DMS79 treated with DMSO at 0.1 percent for 48 hours (cell line): ENCODE data around the gene NEUROD6.

Experiments used
- DNase-seq: peaks from one replicate; lab custom pipeline; 2025; lab: John Stamatoyannopoulos, UW

The NEUROD6 gene

GRCh38 chr7:31340603-31341002 lies at the start of gene NEUROD6:
NEUROD6 (minus strand) TSS chr7:31340726; CDS start chr7:31339268, 1,458 bp downstream.
- no peak for DNase-seq

- no peak for DNase-seq
Observed at GRCh38 chr7:31384466-31384865, 43.9 kb upstream of the NEUROD6 start.

DNA sequence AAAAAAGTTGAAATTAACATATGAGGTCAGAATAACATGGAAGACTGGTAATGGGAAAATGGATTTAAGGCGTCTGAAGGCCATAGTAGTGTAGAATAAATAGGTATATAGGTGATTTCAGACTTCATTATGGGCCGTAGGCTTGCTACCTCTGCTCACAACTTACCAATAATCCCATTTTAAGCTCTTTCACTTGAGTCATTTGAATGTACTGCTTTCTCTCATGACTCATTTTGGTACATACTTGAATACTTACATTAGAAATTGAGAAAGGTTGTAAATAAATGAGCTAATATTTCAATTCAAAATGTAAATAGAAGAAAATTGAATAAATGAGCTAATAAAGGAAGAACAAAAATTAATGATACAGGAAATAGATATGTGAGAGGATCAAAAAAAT lies 42.2 kb upstream of the NEUROD6 start:
- DNase-seq = no peak

- no peak for DNase-seq
Observed at GRCh38 chr7:31373337-31374289, 33.1 kb upstream of the NEUROD6 start.

- DNase-seq = no peak
Observed at GRCh38 chr7:31372231-31372959, 31.9 kb upstream of the NEUROD6 start.

DNA sequence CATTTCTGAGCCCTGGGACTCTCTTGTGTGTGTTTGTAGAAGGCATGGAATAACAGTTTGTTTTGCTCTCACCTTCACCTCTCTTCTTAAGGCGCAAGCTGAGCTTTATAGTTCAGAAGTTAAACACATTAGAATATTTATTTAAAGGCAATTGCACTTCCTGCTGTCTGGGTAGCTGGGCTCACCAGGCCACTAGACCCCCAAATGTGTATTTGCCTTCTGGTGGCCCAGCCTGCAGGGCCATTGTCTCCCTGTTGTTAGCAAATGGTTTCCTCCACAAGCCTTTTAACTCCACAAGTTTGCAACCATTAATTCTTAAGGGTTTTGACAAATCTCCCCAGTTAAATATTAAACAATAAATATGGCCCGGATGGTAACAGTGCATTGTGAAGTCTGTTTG lies 31.1 kb upstream of the NEUROD6 start:
- no peak for DNase-seq

- no peak for DNase-seq
Observed at GRCh38 chr7:31370609-31371008, 30.1 kb upstream of the NEUROD6 start.

DNA sequence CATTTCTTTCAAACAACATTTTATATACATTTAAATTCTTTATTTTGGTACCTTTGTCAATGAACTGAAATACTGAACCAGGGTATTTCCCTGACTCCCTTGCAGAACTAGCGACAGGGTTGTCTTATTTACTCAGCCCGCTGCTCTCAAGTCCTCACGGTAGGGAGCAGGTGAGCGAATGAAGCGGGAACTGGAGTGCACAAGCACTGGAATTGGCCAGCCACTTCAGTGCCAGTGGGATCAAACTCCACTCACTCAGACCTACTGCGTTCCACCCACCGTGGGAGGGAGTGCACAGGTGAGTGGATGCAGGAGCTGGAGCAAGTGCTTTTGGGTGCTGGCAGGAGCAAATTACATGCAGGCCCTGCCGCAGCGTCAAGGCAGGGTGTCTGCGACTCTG lies 28.1 kb upstream of the NEUROD6 start:
- DNase-seq = no peak

DNA sequence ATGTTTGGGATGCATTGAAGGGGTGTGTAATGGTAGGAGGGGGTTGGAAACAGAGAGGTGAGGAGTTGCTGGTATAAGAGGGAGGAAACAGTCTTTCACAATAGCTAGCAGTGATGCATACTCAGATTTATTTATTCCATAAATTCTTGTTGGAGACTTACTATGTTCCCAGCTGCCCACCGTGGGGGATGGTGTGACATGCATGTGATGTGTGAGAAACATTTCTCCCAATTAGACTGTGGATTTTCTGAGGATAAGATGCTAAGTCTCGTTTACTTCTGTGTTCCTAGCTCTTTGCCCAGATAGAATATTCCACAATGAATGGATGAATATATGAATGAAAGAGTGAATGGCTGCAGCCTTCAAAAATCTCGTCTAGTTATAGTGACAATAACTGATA lies 23.0 kb upstream of the NEUROD6 start:
- no peak for DNase-seq

DNA sequence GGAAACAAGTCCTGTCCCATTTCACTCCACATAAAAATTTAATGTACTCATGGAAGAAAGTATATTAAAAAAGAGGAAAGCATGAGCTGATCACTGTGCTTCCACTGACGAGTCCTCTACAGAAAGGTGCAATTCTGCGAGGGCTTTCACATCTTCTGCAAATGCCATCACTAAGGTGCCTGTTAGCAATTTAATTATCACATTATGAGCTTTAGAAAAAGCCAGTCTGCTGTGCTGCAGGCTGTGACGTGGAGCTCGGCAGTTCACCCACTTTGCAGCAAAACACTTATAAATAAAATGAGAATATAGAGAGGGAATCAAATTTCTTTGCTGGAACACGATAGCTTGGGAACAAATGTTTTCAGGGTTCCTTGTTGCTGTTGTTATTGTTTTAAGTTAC lies 22.5 kb upstream of the NEUROD6 start:
- DNase-seq = no peak

- DNase-seq = no peak
Observed at GRCh38 chr7:31362401-31362800, 21.9 kb upstream of the NEUROD6 start.

DNA sequence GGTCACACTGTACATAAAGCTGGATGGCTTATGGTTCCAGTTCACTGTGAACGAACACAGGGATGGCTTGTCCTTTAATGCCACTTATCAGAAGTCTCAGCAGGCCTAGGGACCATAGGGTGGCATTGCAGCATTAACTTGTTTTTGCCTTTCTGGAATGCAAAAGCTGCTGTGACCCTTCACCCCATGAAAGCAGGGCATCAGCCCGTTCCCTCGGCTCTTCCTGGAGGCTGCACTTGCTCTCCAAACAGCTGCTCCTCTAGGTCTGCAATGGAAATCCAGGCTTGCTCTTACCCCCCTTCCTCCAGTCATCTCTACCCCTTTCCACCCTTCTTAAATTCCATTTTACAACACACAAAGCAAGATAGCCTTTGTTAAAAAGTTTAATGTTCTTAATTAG lies 17.9 kb upstream of the NEUROD6 start:
- DNase-seq = no peak

GRCh38 chr7:31345421-31345820 lies 4.9 kb upstream of the NEUROD6 start:
- no peak for DNase-seq

DNA sequence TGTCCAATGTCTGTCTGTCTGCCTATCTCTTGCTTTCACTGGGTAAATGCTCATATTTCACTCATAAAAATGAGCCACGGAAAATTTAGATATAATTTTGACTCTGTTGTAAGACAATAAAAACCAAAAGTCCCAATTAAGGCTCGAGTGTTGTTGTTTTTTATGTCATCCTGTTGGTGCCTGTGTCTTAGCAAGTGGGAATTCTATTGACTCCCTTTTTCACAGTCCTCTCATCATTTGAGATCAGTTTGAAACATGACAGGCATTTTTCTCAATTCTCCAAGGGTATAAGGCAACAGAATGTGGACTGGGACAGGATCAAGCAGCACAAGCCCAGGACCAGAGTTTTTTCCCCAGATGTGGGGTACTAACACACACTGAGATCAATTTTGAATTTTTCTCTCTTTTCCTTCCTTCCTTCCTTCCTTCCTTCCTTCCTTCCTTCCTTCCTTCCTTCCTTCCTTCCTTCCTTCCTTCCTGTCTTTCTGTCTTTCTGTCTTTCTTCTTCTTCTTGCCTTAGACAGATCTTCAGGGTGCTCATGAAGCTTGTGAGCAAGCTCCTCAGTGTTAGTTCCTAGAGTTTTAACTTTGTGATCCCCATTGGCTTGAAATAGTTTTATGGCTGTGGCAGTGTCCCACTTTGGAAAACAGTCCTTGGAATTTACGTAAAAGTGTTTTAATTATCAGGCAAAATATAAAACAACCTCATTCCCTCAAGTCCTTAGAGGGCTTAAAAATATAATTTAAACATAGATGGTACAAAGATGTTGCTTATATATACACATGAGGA lies 3.2 kb upstream of the NEUROD6 start:
- DNase-seq = no peak

GRCh38 chr7:31341141-31341540 lies 615 bp upstream of the NEUROD6 start:
- DNase-seq = no peak

DNA sequence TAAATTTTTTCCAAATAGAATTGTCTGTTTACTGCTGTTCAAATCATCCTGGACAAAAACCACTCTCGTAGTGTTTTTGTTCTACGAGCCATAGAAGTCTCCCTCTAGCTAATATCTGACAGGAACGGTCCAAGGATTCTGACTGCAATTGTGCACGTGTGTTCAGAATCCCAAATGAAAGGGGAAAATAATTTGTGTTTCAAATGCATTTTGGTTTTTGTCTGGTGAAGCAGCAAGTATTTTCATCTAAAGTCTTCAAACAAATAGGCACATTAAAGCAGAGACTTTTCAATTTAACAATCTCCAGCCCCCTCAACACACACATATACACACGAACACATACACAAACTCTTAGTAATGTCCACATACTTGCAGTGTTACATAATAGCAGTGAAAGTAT lies 475 bp downstream of the NEUROD6 start:
- no peak for DNase-seq

DNA sequence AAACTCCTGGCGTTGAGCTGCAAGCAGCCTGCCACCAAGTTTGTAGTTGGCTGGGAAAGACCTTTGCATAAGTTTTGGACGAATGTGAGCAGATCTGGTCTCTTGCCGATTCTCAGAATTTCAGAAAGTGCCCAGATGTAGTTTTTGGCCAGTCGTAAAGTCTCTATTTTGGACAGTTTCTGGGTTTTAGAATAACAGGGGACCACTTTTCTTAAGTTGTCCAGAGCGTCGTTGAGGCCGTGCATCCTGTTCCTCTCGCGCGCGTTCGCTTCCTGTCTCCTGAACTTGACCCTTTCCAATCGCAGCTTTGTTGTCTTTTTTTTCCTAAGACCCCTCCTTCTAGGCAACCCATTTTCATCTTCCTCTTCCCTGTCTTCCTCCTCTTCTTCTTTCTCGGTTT lies 1.8 kb downstream of the NEUROD6 start:
- DNase-seq = no peak

DNA sequence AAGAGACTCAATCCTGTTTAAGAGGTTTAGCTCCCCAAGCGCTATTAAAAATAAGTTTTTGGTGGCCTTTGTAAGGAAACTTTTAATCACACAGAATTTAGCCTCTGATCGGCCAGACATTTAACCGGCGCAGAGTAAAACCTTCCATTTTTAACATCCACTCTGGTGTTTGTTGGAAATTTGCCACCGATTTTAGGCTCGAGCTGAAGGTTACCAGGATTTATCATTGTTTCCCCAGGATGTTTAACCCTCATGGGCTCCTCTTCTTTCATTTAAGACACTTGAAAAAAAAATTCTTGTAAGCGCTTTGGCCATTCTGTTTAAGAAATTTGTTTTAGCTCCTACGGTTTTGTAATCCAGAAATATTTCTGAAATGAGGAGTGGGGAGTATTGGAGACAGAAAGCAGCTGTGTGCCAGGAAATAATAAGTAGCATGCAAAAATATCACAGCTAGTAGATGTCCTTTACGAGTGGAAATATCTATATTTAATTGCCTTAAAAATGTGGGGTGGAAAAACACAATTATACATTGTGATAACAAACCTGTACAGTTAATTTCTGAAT lies 3.4 kb downstream of the NEUROD6 start:
- DNase-seq = no peak

- no peak for DNase-seq
Observed at GRCh38 chr7:31336202-31337001, 4.1 kb downstream of the NEUROD6 start.

DNA sequence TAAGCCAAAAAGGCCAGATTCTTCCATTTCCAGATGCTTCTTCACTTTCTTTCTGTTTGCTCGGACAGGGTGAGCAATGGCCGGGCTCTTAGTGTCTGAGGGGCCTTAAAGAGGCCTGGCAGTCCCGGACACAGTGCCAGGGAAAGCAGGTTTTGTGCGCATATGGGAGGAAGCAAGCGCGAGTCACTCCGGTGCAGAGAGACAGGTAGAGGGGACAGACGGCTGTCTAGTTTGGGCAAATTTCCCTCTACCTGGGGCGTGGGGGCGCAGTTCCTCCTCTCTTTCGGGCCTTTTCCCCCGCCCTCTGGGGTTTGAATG lies 4.7 kb downstream of the NEUROD6 start:
- no peak for DNase-seq

DNA sequence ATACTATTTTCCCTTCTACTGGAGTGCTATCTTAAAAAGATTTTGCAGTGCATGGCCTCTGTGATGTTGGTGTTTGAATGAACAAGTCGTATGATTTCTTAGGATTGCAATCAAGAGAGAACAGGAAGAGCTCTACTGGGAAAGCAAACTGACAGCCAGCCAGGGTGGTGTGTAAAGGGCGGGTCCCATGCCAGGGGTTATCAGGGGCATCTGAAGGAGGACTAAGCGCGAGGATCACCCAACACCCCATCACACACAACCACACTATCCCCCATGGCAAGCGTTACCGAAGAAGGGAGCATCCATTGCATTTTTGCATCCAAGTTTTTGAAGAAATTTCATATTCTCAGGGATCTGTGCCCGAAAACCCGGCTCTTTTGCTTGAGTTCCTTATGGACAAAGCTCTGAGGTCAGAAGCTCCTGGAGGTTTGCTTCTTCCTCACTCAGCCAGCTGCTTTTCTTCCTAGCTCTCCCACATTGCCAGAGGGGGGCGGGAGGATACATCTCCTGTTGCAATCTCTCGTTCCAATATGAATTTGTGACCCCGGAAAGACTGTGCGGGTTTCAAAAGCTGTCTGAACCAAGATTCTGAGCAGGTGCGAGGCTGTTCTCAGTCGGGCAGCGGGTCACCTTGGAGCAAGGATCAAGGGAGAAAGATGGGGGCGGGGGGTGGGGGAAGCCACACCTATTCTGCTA lies 5.2 kb downstream of the NEUROD6 start:
- DNase-seq = no peak
